GM12865 (cell line): ENCODE measurements around the gene KLRB1.
"Not testable (repeated sequence)": the region's sequence is repeated elsewhere in the genome, so short reads cannot be mapped to it uniquely, and the experiment has no call there.

Source experiments
- DNase-seq: peaks from one replicate; pipeline ENCODE4 v3.0.0; 2010; ENCODE audit warnings: low read depth
- H3K4me3 ChIP-seq: 2 replicates; pipeline ENCODE4 v1.5.1; 2011; ENCODE audit warnings: mild to moderate bottlenecking, low read depth, low read length, control low read depth
- CTCF ChIP-seq: IDR thresholded peaks from 2 replicates; pipeline ENCODE4 v1.5.1; 2011; ENCODE audit warnings: low read length, control low read depth, low read depth, inconsistent platforms; ENCODE audit not compliant: insufficient read depth; ENCODE audit errors: missing control alignments

KLRB1 gene

GRCh38 chr12:9587987-9588600 lies 19.6 kb downstream of the KLRB1 start:
- H3K4me3 ChIP-seq = no peak overlapping the region
- DNase-seq = no peak
- TF ChIP-seq CTCF = no peak

- not testable (repeated sequence) for DNase-seq, H3K4me3 ChIP-seq
These were observed 30.0 kb downstream of the KLRB1 start for GRCh38 chr12:9577729-9578128.

GRCh38 chr12:9567151-9567550 lies 40.6 kb downstream of the KLRB1 start:
- not testable (repeated sequence) for DNase-seq, H3K4me3 ChIP-seq

GRCh38 chr12:9566113-9566512 lies 41.6 kb downstream of the KLRB1 start:
- not testable (repeated sequence) for DNase-seq, H3K4me3 ChIP-seq

GRCh38 chr12:9564418-9564817 lies 43.3 kb downstream of the KLRB1 start:
- not testable (repeated sequence) for DNase-seq, H3K4me3 ChIP-seq

- not testable (repeated sequence) for DNase-seq, H3K4me3 ChIP-seq
These were observed 44.8 kb downstream of the KLRB1 start for GRCh38 chr12:9562841-9563453.

- DNase-seq, H3K4me3 ChIP-seq: not testable (repeated sequence)
These were observed 62.2 kb downstream of the KLRB1 start for GRCh38 chr12:9545489-9545888.
